Measurements from ENCODE around the gene DCST2.

DCST2 gene

GRCh38 chr1:155023627-155024026 is 10.0 kb downstream of the DCST2 start:
- FAIRE-seq: no peak

GRCh38 chr1:155022927-155023236 is 10.7 kb downstream of the DCST2 start:
- FAIRE-seq: no peak

- FAIRE-seq: no peak
Observed at GRCh38 chr1:155022136-155022926, 11.2 kb downstream of the DCST2 start.

- no peak for FAIRE-seq
Observed at GRCh38 chr1:155019377-155020245, 14.0 kb downstream of the DCST2 start.

- no peak for FAIRE-seq
Observed at GRCh38 chr1:155018617-155019348, 14.8 kb downstream of the DCST2 start.

GRCh38 chr1:155017946-155018316 is 15.7 kb downstream of the DCST2 start:
- no peak for FAIRE-seq

- no peak for FAIRE-seq
Observed at GRCh38 chr1:155017041-155017945, 16.3 kb downstream of the DCST2 start.

GRCh38 chr1:155016231-155016831 is 17.2 kb downstream of the DCST2 start:
- FAIRE-seq: no peak

- FAIRE-seq: no peak
Observed at GRCh38 chr1:155015527-155016230, 17.9 kb downstream of the DCST2 start.

GRCh38 chr1:155014709-155015508 is 18.7 kb downstream of the DCST2 start:
- no peak for FAIRE-seq

GRCh38 chr1:155013632-155014031 is 19.9 kb downstream of the DCST2 start:
- FAIRE-seq: no peak

GRCh38 chr1:155012776-155013602 is 20.6 kb downstream of the DCST2 start:
- no peak for FAIRE-seq

- no peak for FAIRE-seq
Observed at GRCh38 chr1:155012026-155012546, 21.5 kb downstream of the DCST2 start.

- FAIRE-seq: no peak
Observed at GRCh38 chr1:155011437-155012025, 22.1 kb downstream of the DCST2 start.

GRCh38 chr1:155011004-155011416 is 22.6 kb downstream of the DCST2 start:
- no peak for FAIRE-seq

- no peak for FAIRE-seq
Observed at GRCh38 chr1:155010211-155010918, 23.2 kb downstream of the DCST2 start.

- no peak for FAIRE-seq
Observed at GRCh38 chr1:155009742-155010141, 23.8 kb downstream of the DCST2 start.

GRCh38 chr1:155009221-155009711 is 24.3 kb downstream of the DCST2 start:
- no peak for FAIRE-seq
